Mesenchymal stem cell (in vitro differentiated cells and primary cell): ENCODE measurements around the gene ITSN2.
A peak's percentile ranks its signal among the peaks of the same experiment; 100 is the strongest.

ENCODE experiments used
- DNase-seq: peaks from one replicate; pipeline ENCODE4 v3.0.0-alpha.2; 2013
- H2AFZ ChIP-seq: one replicate; pipeline ENCODE4 v1.6.1; 2013; ENCODE audit warnings: low read depth, mild to moderate bottlenecking, control low read depth, inconsistent platforms, low read length, moderate library complexity
- H2AK5ac ChIP-seq: 2 replicates; pipeline ENCODE4 v1.6.1; 2013; ENCODE audit warnings: low read length, moderate library complexity, mild to moderate bottlenecking, inconsistent platforms; ENCODE audit not compliant: severe bottlenecking
- H2BK120ac ChIP-seq: one replicate; pipeline ENCODE4 v1.6.1; 2013; ENCODE audit warnings: low read depth, mild to moderate bottlenecking, inconsistent platforms, low read length, moderate library complexity
- H2BK12ac ChIP-seq, 2 experiments: one replicate each; pipeline ENCODE4 v1.6.1; 2013; ENCODE audit warnings: inconsistent platforms in 2 of 2, low read length in 2 of 2, mild to moderate bottlenecking in 2 of 2, moderate library complexity in 2 of 2, control low read depth in 1 of 2
- H2BK15ac ChIP-seq: one replicate; pipeline ENCODE4 v1.6.1; 2013; ENCODE audit warnings: mild to moderate bottlenecking, low read depth, inconsistent platforms; ENCODE audit not compliant: poor library complexity, severe bottlenecking
- H2BK5ac ChIP-seq: 2 replicates; pipeline ENCODE4 v1.6.1; 2013; ENCODE audit warnings: low read depth, mild to moderate bottlenecking, low read length, control low read depth, inconsistent platforms; ENCODE audit not compliant: poor library complexity, severe bottlenecking
- H3K14ac ChIP-seq, 2 experiments: one replicate each; pipeline ENCODE4 v1.6.1; 2013; ENCODE audit warnings: inconsistent platforms in 2 of 2, low read length in 2 of 2, control low read depth in 1 of 2, mild to moderate bottlenecking in 1 of 2, moderate library complexity in 1 of 2
- H3K18ac ChIP-seq, 2 experiments: one replicate each; pipeline ENCODE4 v1.6.1; 2013; ENCODE audit warnings: inconsistent platforms in 2 of 2, low read length in 2 of 2, control low read depth in 1 of 2, low read depth in 1 of 2, mild to moderate bottlenecking in 1 of 2
- H3K23ac ChIP-seq, 2 experiments: one replicate each; pipeline ENCODE4 v1.6.1; 2013; ENCODE audit warnings: inconsistent platforms in 2 of 2, low read length in 2 of 2, mild to moderate bottlenecking in 2 of 2, moderate library complexity in 2 of 2, control low read depth in 1 of 2
- H3K27ac ChIP-seq: 2 replicates; pipeline ENCODE4 v1.5.1; 2013; ENCODE audit warnings: mild to moderate bottlenecking, moderate library complexity, low read length, control low read depth, inconsistent platforms; ENCODE audit not compliant: poor library complexity, severe bottlenecking
- H3K27me3 ChIP-seq, 2 experiments: 2 replicates each; pipeline versions ENCODE4 v1.6.1 to v1.7.0; 2013; ENCODE audit warnings: low read length in 2 of 2, mild to moderate bottlenecking in 2 of 2, moderate library complexity in 2 of 2, control low read depth in 1 of 2, inconsistent platforms in 1 of 2; ENCODE audit not compliant: control insufficient read depth in 1 of 2, insufficient read depth in 1 of 2
- H3K36me3 ChIP-seq, 2 experiments: 2 replicates each; pipeline versions ENCODE4 v1.6.1 to v1.7.0; 2013; ENCODE audit warnings: low read length in 2 of 2, control low read depth in 1 of 2, inconsistent platforms in 1 of 2, low read depth in 1 of 2, mild to moderate bottlenecking in 1 of 2; ENCODE audit not compliant: insufficient read depth in 2 of 2, control insufficient read depth in 1 of 2
- H3K4ac ChIP-seq, 2 experiments: one replicate each; pipeline ENCODE4 v1.6.1; 2013; ENCODE audit warnings: inconsistent platforms in 2 of 2, low read length in 2 of 2, mild to moderate bottlenecking in 2 of 2, moderate library complexity in 2 of 2, control low read depth in 1 of 2, low read depth in 1 of 2
- H3K4me1 ChIP-seq: 2 replicates; pipeline ENCODE4 v1.6.1; 2013; ENCODE audit warnings: low read depth, low read length, control low read depth; ENCODE audit not compliant: control insufficient read depth, insufficient read depth
- H3K4me2 ChIP-seq: 2 replicates; pipeline ENCODE4 v1.6.1; 2013; ENCODE audit warnings: low read length, mild to moderate bottlenecking, inconsistent platforms; ENCODE audit not compliant: poor library complexity, severe bottlenecking
- H3K4me3 ChIP-seq, 2 experiments: 2 replicates each; pipeline versions ENCODE4 v1.5.1 to v1.7.0; 2013; ENCODE audit warnings: low read length in 2 of 2, mild to moderate bottlenecking in 2 of 2, control low read depth in 1 of 2, low read depth in 1 of 2; ENCODE audit not compliant: insufficient read depth in 1 of 2
- H3K79me1 ChIP-seq: replicated peaks from 2 replicates; pipeline ENCODE4 v1.6.1; 2013; ENCODE audit warnings: mild to moderate bottlenecking, control low read depth, low read length, inconsistent platforms; ENCODE audit not compliant: poor library complexity, severe bottlenecking
- H3K9ac ChIP-seq: 2 replicates; pipeline ENCODE4 v1.7.0; 2013; ENCODE audit warnings: mild to moderate bottlenecking, low read length, moderate library complexity
- H3K9me3 ChIP-seq: 2 replicates; pipeline ENCODE4 v1.7.0; 2013; ENCODE audit warnings: mild to moderate bottlenecking, low read length; ENCODE audit not compliant: control insufficient read depth
- H4K8ac ChIP-seq: one replicate; pipeline ENCODE4 v1.6.1; 2013; ENCODE audit warnings: inconsistent platforms, mild to moderate bottlenecking, low read length, moderate library complexity
- H4K91ac ChIP-seq: one replicate; pipeline ENCODE4 v1.6.1; 2013; ENCODE audit warnings: mild to moderate bottlenecking, low read length, inconsistent platforms
- WGBS: methylation state at CpG from one replicate; pipeline ENCODE4 v1.1.7; 2013; ENCODE audit warnings: mixed read lengths; 5-methylcytosine and 5-hydroxymethylcytosine counted together

Gene ITSN2

DNA sequence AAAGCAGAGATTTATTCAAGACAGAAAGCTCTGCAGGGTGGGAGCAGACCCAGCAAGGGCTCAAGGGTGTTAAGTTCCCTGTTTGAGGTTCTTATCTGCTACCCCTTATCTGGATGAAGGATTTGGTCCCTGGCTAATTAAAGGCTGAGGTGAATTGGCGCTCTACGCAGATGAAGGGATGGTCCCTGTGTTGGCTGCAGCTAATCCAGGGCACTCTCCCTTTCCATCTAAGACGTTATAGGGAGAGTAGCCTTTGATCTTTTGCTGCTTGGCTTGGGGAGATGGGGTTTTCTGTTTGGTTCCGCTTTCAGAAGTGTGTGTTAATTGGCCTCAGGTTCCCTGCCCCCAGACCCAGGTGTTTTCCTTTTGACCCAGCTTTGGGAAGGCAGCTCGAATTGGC lies 168.5 kb downstream of the ITSN2 start:
- H3K18ac ChIP-seq: no peak overlapping the region
- no peak overlapping the region for H3K4me3 ChIP-seq
- no peak overlapping the region for H3K4me2 ChIP-seq
- no peak overlapping the region for H2AFZ ChIP-seq
- H3K9ac ChIP-seq: no peak overlapping the region
- H2BK5ac ChIP-seq: no peak overlapping the region
- no peaks in the 10 kb centered on the region for H3K79me1 ChIP-seq
- H4K91ac ChIP-seq: no peak overlapping the region
- no peak overlapping the region for H3K27ac ChIP-seq
- no peak overlapping the region for H2BK12ac ChIP-seq
- H3K4ac ChIP-seq: no peak overlapping the region
- peak overlapping the region; percentile 67 for H2AK5ac ChIP-seq
- H2BK15ac ChIP-seq: no peak overlapping the region
- peaks cover 0 to 8% of the 10 kb centered on the region in 2 experiments for H3K36me3 ChIP-seq
- H3K14ac ChIP-seq: no peak overlapping the region
- H3K4me1 ChIP-seq: no peaks in the 10 kb centered on the region
- 25% methylated on average over 5 of the region's 5 CpGs for WGBS
- no peak overlapping the region for H4K8ac ChIP-seq
- no peaks in the 10 kb centered on the region for H3K9me3 ChIP-seq
- no peak overlapping the region for H3K23ac ChIP-seq
- no peak overlapping the region for H2BK120ac ChIP-seq
- DNase-seq: no peak
- H3K27me3 ChIP-seq: peaks cover 0 to 6% of the 10 kb centered on the region in 2 experiments

DNA sequence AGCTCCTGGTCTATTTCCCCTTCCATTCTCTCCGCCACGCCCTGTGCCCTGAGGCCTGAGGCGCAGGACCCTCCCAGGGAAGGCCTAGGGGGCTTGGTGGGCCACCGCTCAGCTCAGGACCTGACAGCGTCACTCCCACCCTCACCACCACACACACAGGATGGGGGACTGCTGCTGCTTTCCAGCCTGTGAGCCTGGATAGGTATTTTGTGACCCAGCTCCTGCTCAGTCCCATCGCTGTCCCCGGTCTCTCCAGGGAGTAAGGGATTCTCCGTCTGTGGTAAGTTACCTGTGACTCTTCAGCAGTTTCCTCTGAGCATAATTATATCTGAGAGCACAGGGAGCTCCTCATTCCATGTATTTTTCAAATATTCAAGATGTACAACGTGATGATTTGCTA lies 169.2 kb downstream of the ITSN2 start:
- Histone ChIP-seq H3K79me1 (no peaks in the 10 kb centered on the region), H3K9me3 (no peaks in the 10 kb centered on the region), H2AK5ac (no peak overlapping the region), H3K18ac (no peak overlapping the region), H2BK12ac (no peak overlapping the region), H3K4ac (no peak overlapping the region), H3K23ac (no peak overlapping the region), H2BK5ac (no peak overlapping the region), H2AFZ (no peak overlapping the region), H2BK120ac (no peak overlapping the region), H3K14ac (no peak overlapping the region), H3K27me3 (peaks cover 0 to 6% of the 10 kb centered on the region in 2 experiments), H2BK15ac (no peak overlapping the region), H3K4me2 (no peak overlapping the region), H3K9ac (no peak overlapping the region), H4K91ac (no peak overlapping the region), H4K8ac (no peak overlapping the region), H3K27ac (no peak overlapping the region), H3K4me1 (no peaks in the 10 kb centered on the region), H3K4me3 (no peak overlapping the region), H3K36me3 (peaks cover 0 to 8% of the 10 kb centered on the region in 2 experiments)
- DNase-seq: no peak
- WGBS: 89% methylated on average over 8 of the region's 9 CpGs

GRCh38 chr2:24190503-24190902 lies 169.8 kb downstream of the ITSN2 start:
- no peak overlapping the region for H4K8ac ChIP-seq
- no peak overlapping the region for H3K4me3 ChIP-seq
- DNase-seq: no peak
- H4K91ac ChIP-seq: no peak overlapping the region
- H3K23ac ChIP-seq: no peak overlapping the region
- no peak overlapping the region for H3K14ac ChIP-seq
- no peak overlapping the region for H2AK5ac ChIP-seq
- no peaks in the 10 kb centered on the region for H3K79me1 ChIP-seq
- H2BK5ac ChIP-seq: no peak overlapping the region
- H3K18ac ChIP-seq: no peak overlapping the region
- H3K4me2 ChIP-seq: no peak overlapping the region
- no peak overlapping the region for H3K27ac ChIP-seq
- no peaks in the 10 kb centered on the region for H3K4me1 ChIP-seq
- no peak overlapping the region for H3K4ac ChIP-seq
- H3K27me3 ChIP-seq: peaks cover 0 to 6% of the 10 kb centered on the region in 2 experiments
- no peak overlapping the region for H2BK15ac ChIP-seq
- H3K9me3 ChIP-seq: no peaks in the 10 kb centered on the region
- no peak overlapping the region for H2AFZ ChIP-seq
- no peak overlapping the region for H2BK12ac ChIP-seq
- no peak overlapping the region for H2BK120ac ChIP-seq
- H3K9ac ChIP-seq: no peak overlapping the region
- peaks cover 0 to 8% of the 10 kb centered on the region in 2 experiments for H3K36me3 ChIP-seq
- WGBS: 80% methylated on average over 9 of the region's 9 CpGs

- Histone ChIP-seq H3K79me1 (no peaks in the 10 kb centered on the region), H2AK5ac (no peak overlapping the region), H3K4me3 (no peak overlapping the region), H3K18ac (no peak overlapping the region), H2BK12ac (no peak overlapping the region), H4K91ac (no peak overlapping the region), H2BK120ac (no peak overlapping the region), H3K9me3 (no peaks in the 10 kb centered on the region), H3K36me3 (peaks cover 0 to 8% of the 10 kb centered on the region in 2 experiments), H2AFZ (no peak overlapping the region), H3K14ac (no peak overlapping the region), H2BK15ac (no peak overlapping the region), H3K4ac (no peak overlapping the region), H3K9ac (no peak overlapping the region), H3K27me3 (peaks cover 0 to 6% of the 10 kb centered on the region in 2 experiments), H3K23ac (no peak overlapping the region), H3K4me1 (no peaks in the 10 kb centered on the region), H3K27ac (no peak overlapping the region), H2BK5ac (no peak overlapping the region), H3K4me2 (no peak overlapping the region), H4K8ac (no peak overlapping the region)
- DNase-seq: no peak
- WGBS: 72% methylated on average over 10 of the region's 10 CpGs
Observed at GRCh38 chr2:24189551-24189950, 170.8 kb downstream of the ITSN2 start.
